HG03139 (cell line): ENCODE data around the gene TCEA2.

Source experiments
- ATAC-seq: cut with Tn5 transposase; IDR thresholded peaks from one replicate; pipeline ENCODE4 v1.9.1; 2021; ENCODE audit not compliant: unreplicated experiment

The TCEA2 gene

GRCh38 chr20:64062596-64063388 lies at the start of gene TCEA2:
TSS of gene TCEA2 (plus strand) at chr20:64063198. CDS start at chr20:64063313, 115 bp downstream.
- ATAC-seq: peak; percentile 76

- no peak for ATAC-seq
Measured at GRCh38 chr20:64015635-64016034, 47.4 kb upstream of the TCEA2 start.

- no peak for ATAC-seq
Measured at GRCh38 chr20:64021124-64021975, 41.6 kb upstream of the TCEA2 start.

DNA sequence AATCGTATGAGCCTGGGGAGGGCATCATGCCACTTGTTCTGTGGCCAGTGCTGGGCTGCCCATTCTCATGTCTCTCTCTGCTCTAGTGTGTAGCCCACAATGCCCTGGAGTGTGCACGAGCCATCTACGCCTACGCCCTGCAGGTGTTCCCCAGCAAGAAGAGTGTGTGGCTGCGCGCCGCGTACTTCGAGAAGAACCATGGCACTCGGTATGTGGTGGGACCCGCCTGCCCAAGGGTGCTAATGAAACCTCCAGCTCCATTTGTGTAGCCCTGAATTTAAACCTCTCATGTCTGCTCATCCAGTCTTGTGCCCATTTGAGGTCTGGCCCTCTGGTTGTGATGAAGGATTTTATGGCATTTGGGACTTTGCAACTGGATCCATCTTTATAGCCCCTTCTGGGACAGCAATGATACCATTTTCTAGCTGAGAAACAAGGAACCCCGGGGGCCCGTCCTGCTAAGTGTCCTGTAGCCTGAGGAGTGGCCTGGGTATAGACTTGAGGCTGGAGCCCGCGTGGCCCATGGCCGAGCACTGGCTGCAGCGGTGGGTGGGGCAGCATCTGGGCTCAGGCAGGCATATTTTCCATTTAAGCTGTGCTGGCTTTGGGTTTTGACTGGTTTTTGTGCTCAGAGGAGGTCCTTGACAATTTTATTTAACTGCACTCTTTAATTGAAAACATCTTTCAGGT lies 40.2 kb upstream of the TCEA2 start:
- ATAC-seq: no peak

DNA sequence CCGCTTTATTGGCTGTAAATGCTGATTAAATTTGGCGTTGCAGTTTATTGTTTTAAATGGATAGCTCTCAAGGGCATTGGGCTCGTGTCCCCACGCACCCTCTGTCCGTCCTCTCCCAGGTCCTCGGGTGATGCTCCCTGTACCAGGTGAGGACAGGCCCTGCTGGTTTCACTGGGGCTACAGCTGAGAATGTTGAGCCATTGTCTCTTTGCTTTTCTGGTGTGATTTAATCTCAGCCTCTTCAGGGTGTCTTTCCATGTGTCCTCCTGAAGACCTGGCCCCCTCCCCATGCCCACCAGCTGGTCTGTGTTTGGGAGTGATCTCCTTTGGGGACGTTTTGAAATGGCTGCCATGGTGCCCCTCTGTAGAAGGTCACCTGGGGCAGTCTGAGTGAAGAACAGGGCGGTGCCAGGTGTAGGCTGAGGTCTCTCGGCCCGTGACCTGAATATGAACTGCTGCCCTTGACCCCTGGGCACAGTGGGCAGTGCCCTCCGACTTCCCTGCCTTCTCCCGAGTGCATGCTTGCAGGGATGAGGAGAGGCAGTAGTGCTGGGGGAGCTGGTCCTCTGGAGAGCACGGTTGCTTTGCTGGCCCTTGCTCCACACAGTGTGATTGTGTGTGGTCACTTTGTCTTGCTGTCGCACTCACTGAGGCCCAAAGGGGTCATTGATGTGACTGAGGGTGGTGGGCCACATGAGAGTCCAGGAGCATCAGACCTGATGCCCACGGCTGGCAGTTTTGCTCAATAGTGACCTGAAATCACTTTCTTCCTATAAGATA lies 39.4 kb upstream of the TCEA2 start:
- no peak for ATAC-seq

- no peak for ATAC-seq
Measured at GRCh38 chr20:64024141-64024990, 38.6 kb upstream of the TCEA2 start.

DNA sequence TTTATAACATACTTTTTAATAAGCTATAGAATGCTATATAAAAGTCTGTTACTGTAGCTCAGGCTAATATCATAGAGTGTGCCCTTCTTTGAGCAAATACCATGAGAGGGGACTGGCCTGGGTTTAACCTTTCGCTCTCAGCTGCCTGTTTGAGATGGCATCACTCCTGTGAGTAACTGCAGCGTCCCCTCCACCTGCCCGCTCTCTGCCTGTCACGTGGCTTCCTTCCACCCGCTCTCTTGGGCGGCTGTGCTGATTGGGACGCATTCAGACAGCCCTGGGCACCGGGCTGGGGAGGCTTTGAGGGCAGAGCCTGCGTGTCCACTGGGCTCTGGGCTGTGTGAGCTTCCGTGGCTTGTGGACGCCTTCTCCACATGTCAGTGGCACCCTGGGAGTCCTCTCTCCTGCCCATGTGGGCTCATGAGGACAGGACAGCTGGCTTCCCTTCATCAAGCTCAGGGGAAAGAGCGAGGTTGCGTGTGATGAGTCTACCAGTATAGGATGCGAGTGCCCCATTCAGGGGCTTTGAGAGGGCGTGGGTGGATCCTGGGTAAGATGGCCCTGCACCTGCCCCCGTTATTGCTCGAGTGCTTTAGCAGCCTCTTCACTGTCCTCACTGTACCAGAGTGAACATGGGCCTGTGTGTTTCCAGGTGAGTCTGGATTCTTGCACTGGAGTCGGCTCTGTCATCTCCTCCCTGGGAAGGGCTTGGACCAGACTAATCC lies 37.7 kb upstream of the TCEA2 start:
- ATAC-seq: no peak

- no peak for ATAC-seq
Measured at GRCh38 chr20:64025826-64026412, 37.1 kb upstream of the TCEA2 start.

DNA sequence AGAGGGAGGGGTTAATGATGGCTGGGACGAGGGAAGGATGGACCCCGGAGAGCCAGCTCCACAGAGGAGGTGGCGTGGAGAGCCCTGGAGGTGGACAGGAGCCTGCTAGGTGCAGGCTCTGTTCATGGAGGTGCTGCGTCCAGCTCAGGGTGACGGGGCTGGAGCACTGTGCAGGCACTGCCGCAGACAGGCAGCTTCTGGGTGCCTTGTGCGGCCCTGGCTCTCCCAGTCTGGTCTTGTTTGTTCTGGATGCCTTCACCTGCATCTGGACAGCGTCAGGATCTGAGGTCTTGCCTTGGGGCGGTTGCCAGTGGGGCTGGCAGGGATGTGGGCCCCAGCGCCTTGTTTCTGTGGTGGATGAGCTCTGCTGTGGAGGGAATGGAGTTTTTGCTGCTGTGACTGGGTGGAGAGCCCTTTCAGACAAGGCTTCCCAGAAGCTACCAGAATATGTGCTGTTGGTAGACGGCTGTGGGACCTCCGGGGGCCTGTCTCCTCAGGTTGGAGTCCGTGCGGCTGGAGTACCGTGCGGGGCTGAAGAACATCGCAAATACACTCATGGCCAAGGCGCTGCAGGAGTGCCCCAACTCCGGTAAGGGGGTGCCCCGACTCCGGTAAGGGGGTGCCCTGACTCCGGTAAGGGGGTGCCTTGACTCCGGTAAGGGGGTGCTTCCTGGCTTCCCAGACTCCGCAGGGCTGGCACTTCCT lies 34.9 kb upstream of the TCEA2 start:
- no peak for ATAC-seq

DNA sequence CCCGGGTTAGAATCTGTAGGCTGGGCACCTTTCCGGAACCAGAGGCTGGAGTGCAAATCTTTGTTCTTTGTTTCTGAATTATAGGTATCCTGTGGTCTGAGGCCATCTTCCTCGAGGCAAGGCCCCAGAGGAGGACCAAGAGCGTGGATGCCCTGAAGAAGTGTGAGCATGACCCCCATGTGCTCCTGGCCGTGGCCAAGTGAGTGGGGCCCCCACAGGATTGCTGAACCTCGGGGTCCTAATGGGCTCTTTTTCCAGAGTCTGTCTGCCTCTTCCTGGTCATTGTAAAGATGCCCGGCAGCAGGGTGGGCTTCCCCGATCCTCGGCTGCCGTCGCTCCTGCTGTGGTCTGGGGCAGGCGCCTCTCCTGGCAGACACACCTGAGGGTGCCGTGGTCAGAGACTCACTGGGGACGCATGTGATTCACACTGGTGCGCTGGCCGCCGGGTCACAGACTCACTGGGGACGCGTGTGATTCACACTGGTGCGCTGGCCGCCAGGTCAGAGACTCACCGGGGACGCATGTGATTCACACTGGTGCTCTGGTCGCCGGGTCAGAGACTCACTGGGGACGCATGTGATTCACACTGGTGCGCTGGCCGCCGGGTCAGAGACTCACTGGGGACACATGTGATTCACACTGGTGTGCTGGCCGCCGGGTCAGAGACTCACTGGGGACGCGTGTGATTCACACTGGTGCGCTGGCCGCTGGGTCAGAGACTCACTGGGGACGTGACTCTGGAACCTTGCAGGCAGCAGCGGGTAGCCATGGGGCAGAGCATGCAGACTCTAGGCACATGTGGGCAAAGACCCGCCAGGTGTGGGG lies 33.5 kb upstream of the TCEA2 start:
- ATAC-seq: no peak

GRCh38 chr20:64030371-64031134 lies 32.4 kb upstream of the TCEA2 start:
- ATAC-seq: no peak

DNA sequence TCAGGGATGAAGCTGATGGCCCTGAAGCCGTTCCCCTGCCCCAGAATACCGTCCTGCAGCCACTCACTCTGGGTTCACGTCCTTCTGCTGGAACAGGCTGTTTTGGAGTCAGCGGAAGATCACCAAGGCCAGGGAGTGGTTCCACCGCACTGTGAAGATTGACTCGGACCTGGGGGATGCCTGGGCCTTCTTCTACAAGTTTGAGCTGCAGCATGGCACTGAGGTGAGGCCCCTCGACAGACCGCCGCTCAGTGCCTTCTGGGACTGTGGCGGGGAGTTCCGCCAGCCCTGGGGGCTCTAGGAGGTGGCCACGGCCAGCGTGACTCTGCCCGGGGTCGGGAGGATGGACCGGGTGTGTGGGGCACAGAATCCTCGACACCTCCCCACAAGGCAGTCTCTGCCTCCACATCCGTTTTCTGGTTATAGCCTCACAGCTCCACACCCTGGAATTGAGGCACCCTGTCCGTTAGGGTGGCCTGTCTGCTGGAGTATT lies 31.1 kb upstream of the TCEA2 start:
- ATAC-seq: no peak

- no peak for ATAC-seq
Measured at GRCh38 chr20:64032706-64033624, 30.0 kb upstream of the TCEA2 start.

- ATAC-seq: no peak
Measured at GRCh38 chr20:64033981-64034493, 29.0 kb upstream of the TCEA2 start.
